Aorta (tissue), 5 donors: Measurements from ENCODE around the gene LAMA1. TPM values are rescaled to one million over a fixed set of nuclear protein-coding genes. Genes with fewer than 3 reads are reported as not detected.

Experiments
- ATAC-seq: fragments of 200-7000 bp; cut with Tn5 transposase; one replicate; pipeline ENCODE4 v1.9.1; 2022; ENCODE audit warnings: moderate library complexity; ENCODE audit not compliant: low FRiP score
- DNase-seq, 2 donors: peaks; one replicate each; pipeline ENCODE4 v3.0.0-alpha.2; 2020
- H3K27ac ChIP-seq, 2 donors: one replicate each; pipeline ENCODE4 v1.5.1; 2013; ENCODE audit warnings: low read length in 2 of 2, mild to moderate bottlenecking in 2 of 2, moderate library complexity in 2 of 2, control low read depth in 1 of 2, inconsistent platforms in 1 of 2, low read depth in 1 of 2
- H3K27me3 ChIP-seq, 2 donors: one replicate each; pipeline ENCODE4 v1.6.1; 2013; ENCODE audit warnings: control low read depth in 1 of 2, low read length in 1 of 2, mild to moderate bottlenecking in 1 of 2, moderate library complexity in 1 of 2; ENCODE audit not compliant: insufficient read depth in 2 of 2, control insufficient read depth in 1 of 2
- H3K36me3 ChIP-seq, 2 donors: one replicate each; pipeline ENCODE4 v1.6.1; 2013; ENCODE audit warnings: control low read depth in 1 of 2, low read length in 1 of 2, mild to moderate bottlenecking in 1 of 2; ENCODE audit not compliant: insufficient read depth in 2 of 2, control insufficient read depth in 1 of 2
- H3K4me1 ChIP-seq, 2 donors: one replicate each; pipeline ENCODE4 v1.6.1; 2013; ENCODE audit warnings: low read length in 2 of 2, control low read depth in 1 of 2, mild to moderate bottlenecking in 1 of 2, moderate library complexity in 1 of 2; ENCODE audit not compliant: insufficient read depth in 2 of 2, control insufficient read depth in 1 of 2
- H3K4me3 ChIP-seq, 2 donors: one replicate each; pipeline ENCODE4 v1.5.1; 2013; ENCODE audit warnings: low read length in 2 of 2, control low read depth in 1 of 2, mild to moderate bottlenecking in 1 of 2
- H3K9me3 ChIP-seq: one replicate; pipeline ENCODE4 v1.6.1; 2013; ENCODE audit warnings: mild to moderate bottlenecking, low read length; ENCODE audit not compliant: control insufficient read depth
- WGBS, 2 donors: extraction: QIAGEN DNeasy Blood & Tissue Kit; methylation state at CpG; one replicate each; pipeline ENCODE4 v1.1.7; 2013; 5-methylcytosine and 5-hydroxymethylcytosine counted together
- intact Hi-C, 2 donors: fragments of 100-400 bp; cut with DNase I; formaldehyde crosslinking; loops; one replicate each; pipeline versions ENCODE4 v1.14.2 to v1.15.0; 2022
- polyA plus RNA-seq, 2 donors: library from polyadenylated mRNA; stranded (reverse); fragments of 200-250 nt; gene quantifications; one replicate each; pipeline ENCODE4 v1.2.3, GENCODE V29; 2013
- total RNA-seq, 2 donors: library from RNA; stranded (reverse); fragmentation: NEBNext Ultra II Directional; extraction: Animal tissue kit (Norgen Biotek cat#: 25700); gene quantifications; one replicate each; pipeline ENCODE4 v1.2.1, GENCODE V29; 2021
- donor health status: healthy with polysubstance abuse.
- donor health status: Bipolar disorder and iron deficiency.
- donor health status: DM: no; HTN: no; CAD: no.
- donor health status: DM: no; HTN: no; CAD: no.
- donor health status: DM: yes; HTN: yes; CAD: no.

Gene LAMA1
- total and polyA plus RNA-seq, 4 donors = 0.41 to 3.1 (median 0.78) TPM; not detected in 1

- ATAC-seq (no peak), DNase-seq (no peak)
- H3K9me3 ChIP-seq = no peaks in the 10 kb centered on the region
- H3K4me1 ChIP-seq = no peaks in the 10 kb centered on the region
- no peaks in the 10 kb centered on the region for H3K27me3 ChIP-seq
- H3K27ac ChIP-seq = no peak overlapping the region
- H3K36me3 ChIP-seq = no peaks in the 10 kb centered on the region
- 82 to 93% methylated on average over 3 of the region's 3 CpGs for WGBS, 2 donors
- intact Hi-C loops = no loop called here
- no peak overlapping the region for H3K4me3 ChIP-seq
Observed at GRCh38 chr18:6976935-6977334, 140.7 kb downstream of the LAMA1 start.

GRCh38 chr18:6975084-6975483, 142.5 kb downstream of the LAMA1 start:
- intact Hi-C loops = no loop called here
- no peaks in the 10 kb centered on the region for H3K27me3 ChIP-seq
- no peaks in the 10 kb centered on the region for H3K36me3 ChIP-seq
- ATAC-seq = no peak
- H3K27ac ChIP-seq = no peak overlapping the region
- H3K4me1 ChIP-seq = no peaks in the 10 kb centered on the region
- H3K9me3 ChIP-seq = no peaks in the 10 kb centered on the region
- WGBS, 2 donors = 92 to 94% methylated on average over 6 of the region's 6 CpGs
- H3K4me3 ChIP-seq = no peak overlapping the region
- no peak for DNase-seq

GRCh38 chr18:6971823-6972478, 145.6 kb downstream of the LAMA1 start:
- Histone ChIP-seq H3K27ac (no peak overlapping the region), H3K27me3 (no peaks in the 10 kb centered on the region), H3K9me3 (no peaks in the 10 kb centered on the region), H3K4me3 (no peak overlapping the region), H3K36me3 (no peaks in the 10 kb centered on the region), H3K4me1 (no peaks in the 10 kb centered on the region)
- intact Hi-C loops = no loop called here
- ATAC-seq (no peak), DNase-seq (no peak)
- WGBS, 2 donors = 79 to 82% methylated on average over 7 of the region's 7 CpGs

- Histone ChIP-seq H3K27ac (no peak overlapping the region), H3K36me3 (no peaks in the 10 kb centered on the region), H3K4me1 (no peaks in the 10 kb centered on the region), H3K9me3 (no peaks in the 10 kb centered on the region), H3K27me3 (peaks cover 0 to 3% of the 10 kb centered on the region in 2 donors), H3K4me3 (no peak overlapping the region)
- intact Hi-C loops = no loop called here
- 88 to 94% methylated on average over 2 of the region's 2 CpGs for WGBS, 2 donors
- DNase-seq (no peak), ATAC-seq (no peak)
Observed at GRCh38 chr18:6963452-6964097, 154.0 kb downstream of the LAMA1 start.

- DNase-seq (no peak), ATAC-seq (no peak)
- no peaks in the 10 kb centered on the region for H3K4me1 ChIP-seq
- no peaks in the 10 kb centered on the region for H3K9me3 ChIP-seq
- WGBS, 2 donors = 91 to 94% methylated on average over 9 of the region's 9 CpGs
- H3K27me3 ChIP-seq = peaks cover 0 to 3% of the 10 kb centered on the region in 2 donors
- H3K36me3 ChIP-seq = no peaks in the 10 kb centered on the region
- no peak overlapping the region for H3K4me3 ChIP-seq
- H3K27ac ChIP-seq = no peak overlapping the region
- intact Hi-C loops = no loop called here
Observed at GRCh38 chr18:6962571-6963451, 154.8 kb downstream of the LAMA1 start.

GRCh38 chr18:6961331-6961730, 156.3 kb downstream of the LAMA1 start:
- no peak for DNase-seq
- no peak for ATAC-seq
- 90 to 93% methylated on average over 9 of the region's 9 CpGs for WGBS, 2 donors
- intact Hi-C loops = no loop called here
- Histone ChIP-seq H3K4me1 (no peaks in the 10 kb centered on the region), H3K9me3 (no peaks in the 10 kb centered on the region), H3K27me3 (peaks cover 0 to 3% of the 10 kb centered on the region in 2 donors), H3K4me3 (no peak overlapping the region), H3K36me3 (no peaks in the 10 kb centered on the region), H3K27ac (no peak overlapping the region)

- H3K4me1 ChIP-seq = no peaks in the 10 kb centered on the region
- H3K27ac ChIP-seq = no peak overlapping the region
- intact Hi-C loops = no loop called here
- peaks cover 0 to 3% of the 10 kb centered on the region in 2 donors for H3K27me3 ChIP-seq
- no peak for ATAC-seq
- DNase-seq = no peak
- WGBS, 2 donors = 82 to 88% methylated on average over 2 of the region's 2 CpGs
- no peaks in the 10 kb centered on the region for H3K9me3 ChIP-seq
- no peaks in the 10 kb centered on the region for H3K36me3 ChIP-seq
- H3K4me3 ChIP-seq = no peak overlapping the region
Observed at GRCh38 chr18:6960656-6961055, 156.9 kb downstream of the LAMA1 start.

- no peaks in the 10 kb centered on the region for H3K36me3 ChIP-seq
- DNase-seq = no peak
- ATAC-seq = no peak
- no peak overlapping the region for H3K27ac ChIP-seq
- peaks cover 0 to 3% of the 10 kb centered on the region in 2 donors for H3K27me3 ChIP-seq
- no peaks in the 10 kb centered on the region for H3K9me3 ChIP-seq
- no peaks in the 10 kb centered on the region for H3K4me1 ChIP-seq
- intact Hi-C loops = no loop called here
- WGBS, 2 donors = 98 to 100% methylated on average over 1 of the region's 1 CpG
- H3K4me3 ChIP-seq = no peak overlapping the region
Observed at GRCh38 chr18:6960124-6960523, 157.5 kb downstream of the LAMA1 start.
